NCI-H446 (cell line): ENCODE results near the gene GEN1.
A peak's percentile ranks its signal among the peaks of the same experiment; 100 is the strongest.

Experiments
- DNase-seq, 2 experiments: peaks; one replicate each; lab custom pipeline; 2025; lab: John Stamatoyannopoulos, UW

GEN1 gene

DNA sequence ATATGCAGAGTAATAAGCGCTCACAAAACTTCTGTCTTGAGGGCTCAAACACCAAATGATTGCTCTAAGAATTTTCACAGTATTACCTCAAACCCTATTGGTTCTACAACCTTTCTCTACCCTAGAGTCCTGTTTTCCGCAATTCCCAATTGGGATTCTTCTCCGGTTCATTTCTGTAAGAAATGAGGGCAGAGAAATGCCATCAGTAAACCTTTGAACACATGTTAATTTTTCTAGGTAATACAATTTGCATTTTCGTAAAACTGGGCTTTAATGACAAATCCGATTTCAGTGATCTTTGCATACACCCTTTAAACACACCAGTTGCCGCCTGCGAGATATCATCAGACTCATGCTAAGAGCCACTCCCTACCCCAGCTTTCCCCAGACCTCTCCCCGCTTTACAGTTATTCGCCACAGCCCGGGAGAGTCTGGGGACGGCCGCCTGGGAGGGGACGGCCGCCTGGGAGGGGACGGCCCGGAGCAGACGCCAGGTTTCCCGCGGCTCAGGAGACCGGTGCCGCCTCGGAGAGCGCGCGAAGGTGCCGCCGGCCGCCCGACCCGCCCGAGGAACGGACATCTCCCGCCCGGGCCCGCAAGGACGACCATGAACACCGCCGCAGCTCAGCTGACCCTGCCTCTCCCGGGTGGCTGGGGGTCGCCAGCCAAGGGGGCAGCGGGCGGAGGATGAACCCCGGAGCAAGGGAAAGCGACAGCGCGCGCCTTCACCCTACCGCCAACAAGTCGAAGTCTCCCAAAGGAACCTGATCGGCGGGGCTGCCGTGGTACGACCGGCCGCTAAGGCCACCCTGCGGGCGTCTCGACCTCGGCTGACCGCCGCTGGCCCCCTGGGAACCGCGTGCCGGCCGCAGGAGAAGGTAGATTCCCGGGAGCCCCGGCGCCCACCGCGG, 791 bp upstream of the GEN1 start:
- DNase-seq: peak in 1 of 2 experiments; percentile 31

DNA sequence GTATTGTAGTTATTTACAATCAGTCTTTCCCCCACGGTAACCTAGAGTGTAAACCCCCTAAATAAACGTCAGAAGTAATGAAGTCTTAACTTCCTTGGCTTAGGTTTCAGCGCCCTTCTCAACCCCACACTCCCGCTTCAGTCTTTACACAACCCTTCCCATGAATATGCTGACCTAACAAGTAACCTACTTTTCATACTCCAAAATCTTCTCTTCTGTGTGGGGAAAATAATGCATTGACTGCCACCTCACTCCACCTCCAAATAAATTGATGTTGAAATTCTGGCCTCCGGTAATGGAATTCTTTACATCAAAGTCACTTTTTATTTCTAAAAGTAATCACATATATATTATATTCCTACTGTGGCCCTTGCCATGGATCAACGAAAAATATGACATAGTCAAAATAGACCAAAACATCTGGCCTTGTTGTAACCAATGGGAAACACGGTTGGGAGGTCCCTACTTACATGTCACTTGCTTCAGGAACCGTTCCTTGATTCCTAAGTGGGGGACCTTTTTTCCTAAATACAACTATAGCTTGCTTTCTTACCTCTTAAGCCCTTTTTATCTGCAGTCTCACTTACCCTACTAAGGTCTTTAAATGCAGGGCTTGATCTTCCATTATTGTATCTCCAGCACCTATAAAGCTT, 961 bp downstream of the GEN1 start:
- peak in 1 of 2 experiments; percentile 20 for DNase-seq

DNA sequence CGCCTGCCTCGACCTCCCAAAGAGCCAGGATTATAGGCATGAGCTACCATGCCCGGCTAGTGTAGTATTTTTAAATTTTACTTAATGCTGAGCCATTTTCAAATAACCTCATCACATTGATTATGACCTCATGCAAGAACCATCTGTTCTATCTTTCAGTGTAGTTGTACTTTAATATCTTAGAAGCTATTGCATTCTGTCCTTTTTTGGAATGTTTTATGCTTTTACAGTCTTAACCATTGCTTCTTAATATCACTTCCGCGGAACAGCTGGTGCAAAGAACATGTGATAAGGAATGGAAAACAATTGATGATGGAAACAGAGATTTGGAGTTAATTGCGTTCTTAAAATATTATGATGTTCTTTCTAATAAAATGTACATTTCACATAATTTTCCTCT, 2.7 kb downstream of the GEN1 start:
- DNase-seq: peak in 1 of 2 experiments; percentile 9

DNA sequence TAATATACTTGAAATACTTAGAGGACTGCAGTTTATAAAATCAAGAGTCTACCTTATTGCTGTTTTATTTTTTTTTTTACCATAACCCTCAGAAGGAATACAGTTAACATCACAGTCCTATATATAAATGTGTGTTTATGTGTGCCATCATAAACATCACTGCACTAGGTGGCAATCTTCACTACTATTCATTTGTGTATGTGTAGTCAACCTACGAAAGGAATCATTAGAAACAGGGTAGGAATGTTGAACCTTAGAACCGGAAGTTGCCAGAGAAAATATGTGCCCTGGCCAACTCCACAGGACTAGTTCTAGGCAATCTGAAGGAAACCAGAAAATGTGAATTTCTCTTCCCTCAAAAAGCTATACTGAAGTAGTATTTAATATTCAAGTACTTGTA, 3.4 kb downstream of the GEN1 start:
- DNase-seq: peak in 1 of 2 experiments; percentile 18

DNA sequence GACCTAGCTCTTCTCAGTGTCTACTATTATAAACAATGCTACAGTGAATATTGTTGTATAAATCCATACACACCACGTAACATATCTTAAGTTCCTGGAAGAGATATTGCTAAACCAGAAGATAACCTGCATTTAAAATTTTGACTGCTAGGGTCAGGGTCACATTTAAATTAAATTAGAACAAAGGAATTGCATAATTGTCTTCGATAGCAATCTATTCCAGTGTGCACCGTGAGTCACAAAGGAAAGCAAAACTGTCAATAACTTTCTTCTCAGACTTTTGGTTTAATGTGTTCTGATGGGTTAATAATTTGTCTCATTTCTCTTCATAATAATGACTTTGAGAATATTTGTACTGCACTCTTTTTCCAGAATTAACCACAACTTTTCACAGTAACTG, 4.2 kb downstream of the GEN1 start:
- no peak for DNase-seq

DNA sequence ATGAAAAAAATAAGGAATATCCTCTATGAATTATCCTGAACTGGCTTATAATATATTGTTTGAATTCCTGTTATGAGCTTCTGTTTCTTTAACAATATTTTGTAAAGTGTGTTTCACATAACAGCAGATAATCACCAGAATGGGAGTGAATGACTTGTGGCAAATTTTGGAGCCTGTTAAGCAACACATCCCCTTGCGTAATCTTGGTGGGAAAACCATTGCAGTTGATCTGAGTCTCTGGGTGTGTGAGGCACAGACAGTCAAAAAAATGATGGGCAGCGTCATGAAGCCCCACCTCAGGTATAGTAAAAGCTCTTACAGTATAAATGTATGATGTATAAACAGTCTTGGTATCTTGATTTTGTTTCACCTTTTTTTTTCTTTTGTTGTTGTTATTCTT, 5.9 kb downstream of the GEN1 start:
- no peak for DNase-seq

DNA sequence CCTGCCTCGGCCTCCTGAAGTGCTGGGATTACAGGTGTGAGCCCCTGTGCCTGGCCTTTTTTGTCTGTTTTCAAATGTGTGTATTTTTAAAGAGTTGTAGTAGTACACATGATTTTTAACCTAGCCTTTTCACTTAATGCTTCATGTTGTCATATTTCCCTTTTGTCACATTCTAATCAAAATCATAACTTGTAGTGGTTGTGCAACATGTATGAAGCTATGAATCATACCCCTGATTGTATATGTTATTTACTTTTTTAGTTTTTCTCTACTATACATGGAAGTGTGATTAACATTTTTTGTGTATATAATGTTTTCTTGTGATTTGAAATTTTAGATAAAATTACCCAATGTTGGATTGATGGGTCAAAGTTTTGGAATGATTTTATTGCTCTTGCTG, 8.5 kb downstream of the GEN1 start:
- DNase-seq: no peak

DNA sequence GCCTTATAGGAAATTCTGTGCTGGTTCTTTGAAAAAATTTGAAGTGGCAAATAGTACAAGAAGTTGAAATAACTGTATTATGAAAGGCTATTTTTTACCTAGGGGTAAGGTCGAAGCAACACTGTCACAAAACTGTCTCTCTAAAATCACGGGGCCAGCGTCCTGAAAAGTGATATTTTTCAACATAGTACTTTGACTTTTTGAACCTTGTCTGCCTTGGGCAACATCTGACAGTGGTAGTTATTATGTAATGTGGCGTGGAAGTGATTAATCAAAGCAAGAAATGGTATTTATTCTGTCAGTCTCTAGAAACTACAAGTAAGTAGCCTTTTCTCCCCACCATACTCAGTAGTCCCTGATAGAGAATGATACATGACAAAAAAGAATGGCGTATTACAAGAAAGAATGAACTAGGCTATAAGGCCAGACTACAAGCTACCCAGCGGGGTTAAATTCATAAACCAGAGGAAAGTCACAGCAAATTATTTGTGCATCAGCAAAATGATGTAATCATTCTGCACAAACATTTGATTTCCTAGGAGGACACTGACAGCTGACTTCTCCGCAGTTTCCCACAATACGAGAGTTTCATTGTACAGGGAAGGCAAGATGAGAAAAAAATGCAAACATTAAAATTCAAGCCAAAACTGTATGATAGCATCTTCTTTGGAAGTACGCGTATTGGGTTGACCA, 9.8 kb downstream of the GEN1 start:
- no peak for DNase-seq

DNA sequence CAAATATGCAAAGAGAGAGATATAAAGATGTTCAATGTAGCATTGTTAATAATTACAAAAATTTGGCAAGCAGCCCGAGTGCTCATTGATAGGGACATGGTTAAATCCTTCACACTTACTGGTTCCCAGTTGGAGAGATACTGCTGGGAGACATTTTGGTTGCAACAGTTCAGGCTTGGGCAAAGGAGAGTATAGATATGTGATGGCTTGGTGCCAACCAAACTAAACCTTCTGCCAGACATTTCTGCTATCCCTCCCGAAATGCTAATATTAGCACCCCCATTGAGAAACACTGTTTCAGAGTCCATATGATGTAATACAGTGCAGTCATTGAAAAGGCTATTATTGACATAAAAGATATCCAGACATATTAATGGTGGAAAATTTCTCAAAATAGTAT, 11.5 kb downstream of the GEN1 start:
- peak in 1 of 2 experiments; percentile 9 for DNase-seq

DNA sequence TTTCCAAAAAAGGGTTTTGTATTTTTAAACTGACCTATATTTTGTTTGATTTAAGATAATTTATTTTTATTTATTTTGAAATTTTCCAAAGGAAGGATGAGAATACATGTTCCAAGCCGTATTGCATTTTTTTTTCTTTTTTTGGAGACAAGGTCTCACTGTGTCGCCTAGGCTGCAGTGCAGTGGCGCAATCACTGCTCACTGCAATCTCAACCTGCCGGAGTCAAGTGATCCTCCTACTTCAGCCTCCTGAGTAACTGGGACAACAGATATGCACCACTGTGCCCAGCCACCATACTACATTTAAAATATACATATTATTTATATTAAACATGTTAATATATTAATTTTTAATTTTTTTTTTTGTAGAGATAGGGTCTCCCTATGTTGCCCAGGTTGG, 15.0 kb downstream of the GEN1 start:
- DNase-seq: no peak

DNA sequence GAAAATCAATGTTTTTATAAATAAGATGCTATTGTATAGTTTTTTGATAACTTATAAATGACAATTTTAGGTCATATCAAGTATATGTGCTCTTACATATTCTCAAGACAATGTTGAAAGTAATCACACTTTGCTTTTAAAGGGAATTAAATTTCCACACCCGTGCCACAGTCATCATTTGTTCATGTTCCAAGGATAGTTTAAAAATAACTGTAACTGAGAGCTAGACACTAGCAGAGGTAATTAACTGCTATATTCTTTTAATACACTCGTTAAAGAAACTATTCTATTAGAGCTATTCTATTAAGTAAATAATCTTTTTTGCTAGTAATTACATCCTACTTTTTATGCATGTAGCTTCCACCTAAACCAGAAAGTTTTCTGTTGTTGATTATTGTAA, 18.0 kb downstream of the GEN1 start:
- no peak for DNase-seq

DNA sequence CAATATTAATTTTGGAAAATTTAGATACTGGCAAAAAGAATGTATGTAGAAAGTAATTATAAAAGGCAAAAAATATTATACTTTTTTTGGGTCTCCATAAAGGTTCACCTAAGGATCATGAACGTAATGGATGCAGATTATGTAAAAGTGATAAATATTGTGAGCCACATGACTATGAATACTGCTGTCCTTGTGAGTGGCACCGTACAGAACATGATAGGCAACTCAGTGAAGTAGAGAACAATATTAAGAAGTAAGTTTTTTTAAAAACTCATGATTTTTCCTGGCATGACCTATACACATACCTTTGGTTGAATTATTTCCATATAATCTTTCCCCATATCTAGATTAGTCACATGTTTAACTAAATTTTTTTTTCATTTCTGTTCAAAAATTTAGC, 18.6 kb downstream of the GEN1 start:
- DNase-seq: no peak

DNA sequence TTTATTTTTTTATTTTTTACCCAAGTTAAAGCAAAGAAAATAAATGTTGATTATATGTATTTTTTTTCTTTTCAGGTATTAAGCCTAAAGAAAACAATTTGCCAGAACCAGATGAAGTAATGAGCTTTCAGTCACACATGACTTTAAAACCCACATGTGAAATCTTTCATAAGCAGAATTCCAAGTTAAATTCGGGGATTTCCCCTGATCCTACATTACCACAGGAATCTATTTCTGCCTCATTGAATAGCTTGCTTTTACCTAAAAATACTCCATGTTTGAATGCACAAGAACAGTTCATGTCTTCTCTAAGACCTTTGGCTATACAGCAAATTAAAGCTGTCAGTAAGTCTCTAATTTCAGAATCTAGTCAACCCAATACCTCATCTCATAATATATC, 26.6 kb downstream of the GEN1 start:
- no peak for DNase-seq

DNA sequence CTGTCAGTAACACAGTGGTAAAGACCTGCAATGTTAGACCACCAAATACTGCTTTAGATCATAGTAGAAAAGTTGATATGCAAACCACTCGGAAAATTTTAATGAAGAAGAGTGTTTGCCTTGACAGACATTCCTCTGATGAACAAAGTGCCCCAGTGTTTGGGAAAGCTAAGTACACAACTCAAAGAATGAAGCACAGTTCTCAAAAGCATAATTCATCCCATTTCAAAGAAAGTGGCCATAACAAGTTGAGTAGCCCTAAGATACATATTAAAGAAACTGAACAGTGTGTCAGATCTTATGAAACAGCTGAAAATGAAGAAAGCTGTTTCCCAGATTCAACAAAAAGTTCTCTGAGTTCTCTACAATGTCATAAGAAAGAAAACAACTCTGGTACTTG, 27.5 kb downstream of the GEN1 start:
- no peak for DNase-seq

DNA sequence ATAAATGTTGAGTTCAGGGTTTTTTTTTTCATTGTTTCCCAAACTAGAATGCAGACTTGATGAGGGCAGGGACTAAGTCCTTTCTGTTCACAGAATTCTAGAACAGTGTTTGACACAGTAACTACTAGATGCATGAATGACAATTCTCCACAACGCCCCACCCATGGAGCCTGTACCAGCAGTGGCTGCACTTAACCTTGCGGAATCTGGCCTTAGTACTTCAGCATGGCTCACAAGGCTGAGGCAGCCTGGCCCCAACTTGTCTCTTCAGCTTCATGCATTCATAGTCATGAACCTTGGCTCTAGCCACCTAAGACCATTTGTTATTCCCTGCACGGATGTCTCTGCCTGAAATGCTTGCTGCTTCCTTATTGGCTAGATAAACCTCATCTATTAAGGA, 32.8 kb downstream of the GEN1 start:
- no peak for DNase-seq

DNA sequence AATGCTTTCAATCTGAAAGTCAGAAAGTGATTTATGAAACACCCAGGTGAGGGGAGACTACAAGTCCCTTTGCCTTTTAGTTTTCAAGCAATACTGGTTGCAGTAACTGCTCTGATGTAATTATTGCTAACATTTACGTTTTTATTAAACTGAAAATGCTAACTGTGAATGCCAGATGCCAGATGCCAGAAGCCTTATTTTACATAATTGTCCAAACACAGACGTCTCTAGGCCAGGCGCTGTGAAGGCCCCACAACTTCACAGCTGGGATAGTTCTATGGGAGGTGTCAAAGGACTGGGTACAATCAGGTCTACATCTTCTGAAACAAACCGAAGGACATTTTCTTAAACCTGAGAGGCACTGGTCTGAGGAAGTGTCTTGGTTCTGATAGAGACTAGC, 34.8 kb downstream of the GEN1 start:
- no peak for DNase-seq

DNA sequence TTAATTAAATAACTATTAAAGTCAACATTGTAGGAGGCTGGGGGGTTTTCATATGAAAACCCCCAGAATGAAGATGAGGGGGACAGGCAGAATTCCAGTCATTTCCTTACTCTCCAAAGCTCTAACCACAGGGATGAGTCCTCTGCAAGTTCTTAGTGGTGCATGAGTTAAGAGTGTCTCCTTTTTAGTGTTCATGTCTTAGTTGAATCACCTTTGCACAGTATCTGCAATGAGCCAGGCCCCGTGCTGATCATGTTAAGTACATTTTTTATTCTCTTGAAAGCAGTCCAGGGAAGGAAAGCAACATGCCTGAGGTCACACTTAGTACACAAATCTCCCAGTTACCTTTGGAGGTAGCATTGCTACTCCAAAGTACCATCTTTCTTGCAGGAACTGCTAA, 36.6 kb downstream of the GEN1 start:
- no peak for DNase-seq

DNA sequence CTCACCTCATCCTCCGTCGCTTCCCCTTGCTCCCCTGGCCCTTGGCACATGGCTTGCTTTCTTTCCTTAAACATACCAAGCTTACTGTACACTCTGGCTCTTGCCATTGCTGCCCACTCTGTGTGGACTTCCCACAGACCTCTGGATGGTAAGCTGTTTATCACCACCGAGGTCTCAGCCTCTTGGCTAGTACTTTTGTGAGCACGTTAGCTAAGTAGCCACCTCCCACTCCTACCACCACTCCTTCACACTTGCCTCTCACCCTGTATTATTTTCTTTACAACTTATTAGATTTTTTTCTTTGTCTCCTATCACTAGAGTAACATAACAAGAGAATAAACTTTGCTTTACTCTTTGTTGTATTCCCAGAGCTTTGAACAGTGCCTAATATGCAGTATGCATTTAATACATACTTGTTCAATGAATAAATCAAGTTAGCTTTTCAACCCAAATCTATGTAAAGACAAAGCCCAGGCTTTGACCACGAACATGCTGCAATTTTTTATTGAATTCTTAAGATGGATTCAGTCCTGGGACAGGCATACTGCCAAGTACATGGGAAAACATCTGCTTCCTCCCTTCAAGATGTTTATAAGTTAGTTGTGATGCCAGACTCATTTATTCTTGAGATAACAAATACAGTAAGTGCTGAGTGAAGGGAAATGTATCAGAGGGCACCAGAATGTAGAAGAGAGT, 37.3 kb downstream of the GEN1 start:
- peak in 1 of 2 experiments; percentile 47 for DNase-seq

DNA sequence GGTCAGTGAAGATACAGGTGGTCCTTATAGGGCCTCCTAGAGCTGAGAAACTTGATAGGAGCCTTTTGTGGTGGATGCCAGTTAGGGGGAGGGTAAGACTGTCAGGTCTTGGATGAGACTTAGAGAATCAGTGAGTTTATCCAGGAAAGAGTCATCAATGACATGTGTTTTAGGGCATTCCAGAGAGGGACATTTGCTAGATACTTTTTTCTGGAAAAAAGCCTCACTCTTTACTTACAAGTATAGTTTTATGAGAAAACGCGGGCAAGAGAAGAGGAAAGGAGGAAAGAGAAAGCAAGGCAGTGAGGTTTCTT, 37.8 kb downstream of the GEN1 start:
- no peak for DNase-seq

DNA sequence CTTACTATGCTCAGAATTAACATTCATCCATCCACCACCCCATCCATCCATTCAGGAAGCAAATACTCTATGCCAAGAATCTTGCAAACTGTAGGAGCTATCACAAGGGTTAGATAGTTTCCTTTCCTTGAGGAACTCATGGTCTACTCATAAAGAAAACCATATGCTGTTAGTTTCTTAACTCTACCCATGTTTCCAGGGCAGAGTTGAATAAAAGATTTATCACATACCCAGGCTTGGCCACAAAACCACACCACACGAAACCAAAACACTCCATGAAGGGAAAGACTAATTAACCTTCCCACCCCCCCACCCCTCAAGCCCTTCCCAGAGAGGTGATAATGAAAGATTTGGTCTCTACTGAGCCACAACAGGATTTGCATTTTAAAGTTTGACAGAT, 38.6 kb downstream of the GEN1 start:
- DNase-seq: no peak

DNA sequence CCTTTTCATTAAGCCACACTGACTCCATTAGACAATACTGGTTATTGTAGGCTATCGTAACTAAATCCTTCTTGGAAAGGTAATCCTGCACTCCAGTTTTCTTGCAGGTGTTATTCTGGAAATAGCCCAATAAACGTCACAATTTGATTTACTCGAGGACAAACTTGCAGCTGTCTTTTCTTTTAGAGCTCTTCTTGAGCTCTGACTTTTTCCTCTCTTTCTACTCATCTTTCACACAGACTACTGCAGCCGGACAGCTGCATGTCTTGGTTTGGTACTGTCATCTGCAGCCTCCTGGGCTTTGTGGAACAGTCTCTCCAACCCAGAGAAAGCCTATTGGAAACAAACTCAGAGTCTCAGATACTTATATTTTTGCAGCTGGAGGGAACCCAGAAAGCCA, 39.4 kb downstream of the GEN1 start:
- no peak for DNase-seq

DNA sequence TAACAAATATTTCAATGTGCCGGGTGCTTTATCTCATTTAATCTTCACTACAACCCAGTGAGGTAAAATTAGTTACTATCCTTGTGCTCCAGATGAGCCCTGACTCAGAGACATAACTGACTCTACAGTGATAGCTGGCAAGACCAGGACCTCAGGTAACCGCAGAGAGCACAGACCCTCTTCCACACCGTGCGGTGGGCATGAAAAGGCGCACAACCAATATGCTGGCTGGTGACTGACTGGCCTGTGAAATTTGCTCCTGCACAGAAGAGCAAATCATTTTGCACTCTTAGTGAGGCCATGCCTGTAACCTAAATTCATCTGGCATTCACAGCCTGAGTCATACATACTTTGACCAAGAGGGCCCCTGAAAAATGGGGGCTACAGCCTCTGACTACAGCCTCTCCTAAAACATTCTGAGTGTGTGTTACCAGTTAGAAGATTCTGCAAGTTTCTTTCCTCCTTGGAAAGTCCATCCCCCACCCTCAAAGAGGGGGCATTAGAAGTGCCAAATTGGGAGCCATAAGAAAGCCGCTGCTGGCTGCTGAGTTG, 39.9 kb downstream of the GEN1 start:
- no peak for DNase-seq
